GM12878 (cell line): ENCODE measurements around the gene UTF1.

Experiments
- CEBPB ChIP-seq, 2 experiments: fragments of 150-350 bp in 1 of 2; IDR thresholded peaks; 2 replicates each; pipeline ENCODE4 v1.6.1; 2012 to 2014; ENCODE audit warnings: low read depth in 2 of 2, low read length in 2 of 2, borderline replicate concordance in 1 of 2, inconsistent platforms in 1 of 2
- EP300 ChIP-seq, 2 experiments: fragments of 150-350 bp in 1 of 2; IDR thresholded peaks; 2 replicates each; pipeline ENCODE4 v1.6.1; 2011 to 2012; ENCODE audit warnings: low read depth in 2 of 2, low read length in 2 of 2, borderline replicate concordance in 1 of 2, improper control_type of control experiment in 1 of 2, inconsistent platforms in 1 of 2; ENCODE audit not compliant: control insufficient read depth in 1 of 2
- EZH2 ChIP-seq: IDR thresholded peaks from 2 replicates; pipeline ENCODE4 v1.6.1; 2012; ENCODE audit warnings: low read depth, mild to moderate bottlenecking, control low read depth, inconsistent platforms, low read length, borderline replicate concordance; ENCODE audit not compliant: control insufficient read depth
- POLR2A ChIP-seq: IDR thresholded peaks from 2 replicates; pipeline ENCODE4 v1.6.1; 2011; ENCODE audit warnings: low read depth, mild to moderate bottlenecking, low read length
- RFX5 ChIP-seq: IDR thresholded peaks from 2 replicates; pipeline ENCODE4 v1.6.1; 2011; ENCODE audit warnings: low read depth, low read length, improper control_type of control experiment
- SIN3A ChIP-seq: IDR thresholded peaks from 2 replicates; pipeline ENCODE4 v1.6.1; 2012; ENCODE audit warnings: low read depth, low read length, improper control_type of control experiment
- SP1 ChIP-seq: IDR thresholded peaks from one replicate; pipeline ENCODE4 v1.6.1; 2011; ENCODE audit warnings: low read depth, low read length
- SRF ChIP-seq, 2 experiments: IDR thresholded peaks; 2 replicates each; pipeline ENCODE4 v1.6.1; 2011; ENCODE audit warnings: low read depth in 2 of 2, low read length in 2 of 2, mild to moderate bottlenecking in 1 of 2, moderate library complexity in 1 of 2
- SUZ12 ChIP-seq: fragments of 200-600 bp; sonication (generic); IDR thresholded peaks from one replicate; pipeline ENCODE4 v1.6.1; 2018; ENCODE audit warnings: antibody characterized with exemption, mild to moderate bottlenecking; ENCODE audit not compliant: unreplicated experiment
- TAF1 ChIP-seq: IDR thresholded peaks from 2 replicates; pipeline ENCODE4 v1.6.1; 2011; ENCODE audit warnings: mild to moderate bottlenecking, low read depth, low read length, borderline replicate concordance
- TF ChIP-seq, protein P1 (sequence below), 3 experiments: IDR thresholded peaks in 2 of 3; conservative IDR thresholded peaks in 1 of 3; 2 replicates each; pipeline ENCODE4 v1.5.1; 2011; ENCODE audit warnings: low read depth in 3 of 3, low read length in 3 of 3, mild to moderate bottlenecking in 3 of 3, control low read depth in 2 of 3, moderate library complexity in 2 of 3, inconsistent platforms in 1 of 3, mixed read lengths in 1 of 3; ENCODE audit not compliant: control insufficient read depth in 2 of 3, insufficient read depth in 1 of 3; ENCODE audit errors: extremely low read depth in 1 of 3
- TF ChIP-seq, protein P2 (sequence below): IDR thresholded peaks from 2 replicates; pipeline ENCODE4 v1.6.1; 2012; ENCODE audit warnings: low read depth, low read length, improper control_type of control experiment

DNA sequence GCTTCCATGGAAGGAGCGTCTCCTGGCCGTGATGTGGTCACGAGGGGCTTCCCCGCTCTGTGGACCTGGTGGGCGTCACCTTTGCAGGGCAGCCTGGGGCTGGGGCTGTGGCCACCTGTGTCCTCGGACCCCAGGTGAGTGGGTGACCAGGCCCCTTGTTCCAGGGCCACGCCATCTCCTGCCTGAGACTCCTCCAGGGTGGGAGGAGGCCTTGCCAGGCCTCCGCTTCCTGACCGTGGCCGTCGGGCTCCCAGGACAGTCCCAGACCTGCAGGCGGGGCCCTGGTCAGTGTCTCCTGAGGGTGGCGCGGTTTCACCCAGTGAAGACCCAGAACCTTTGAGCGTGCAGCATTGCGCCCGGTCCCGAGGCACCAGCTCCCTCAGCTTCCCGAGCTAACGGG is 20.4 kb upstream of the UTF1 start:
- TF ChIP-seq EZH2 (no peak), EP300 (IDR thresholded peaks at IDR 0.05; ENCODE audit: borderline replicate concordance in 1 of 2, control insufficient read depth in 1 of 2, low read depth in 2 of 2, low read length in 2 of 2) (no peak), TAF1 (no peak), SRF (IDR thresholded peaks at IDR 0.05; ENCODE audit: low read depth in 2 of 2, low read length in 2 of 2) (no peak), POLR2A (no peak), SUZ12 (no peak), RFX5 (no peak), SIN3A (no peak), CEBPB (IDR thresholded peaks at IDR 0.05; ENCODE audit: borderline replicate concordance in 1 of 2, low read depth in 2 of 2, low read length in 2 of 2) (no peak), SP1 (no peak)
- TF ChIP-seq, protein P1, sequence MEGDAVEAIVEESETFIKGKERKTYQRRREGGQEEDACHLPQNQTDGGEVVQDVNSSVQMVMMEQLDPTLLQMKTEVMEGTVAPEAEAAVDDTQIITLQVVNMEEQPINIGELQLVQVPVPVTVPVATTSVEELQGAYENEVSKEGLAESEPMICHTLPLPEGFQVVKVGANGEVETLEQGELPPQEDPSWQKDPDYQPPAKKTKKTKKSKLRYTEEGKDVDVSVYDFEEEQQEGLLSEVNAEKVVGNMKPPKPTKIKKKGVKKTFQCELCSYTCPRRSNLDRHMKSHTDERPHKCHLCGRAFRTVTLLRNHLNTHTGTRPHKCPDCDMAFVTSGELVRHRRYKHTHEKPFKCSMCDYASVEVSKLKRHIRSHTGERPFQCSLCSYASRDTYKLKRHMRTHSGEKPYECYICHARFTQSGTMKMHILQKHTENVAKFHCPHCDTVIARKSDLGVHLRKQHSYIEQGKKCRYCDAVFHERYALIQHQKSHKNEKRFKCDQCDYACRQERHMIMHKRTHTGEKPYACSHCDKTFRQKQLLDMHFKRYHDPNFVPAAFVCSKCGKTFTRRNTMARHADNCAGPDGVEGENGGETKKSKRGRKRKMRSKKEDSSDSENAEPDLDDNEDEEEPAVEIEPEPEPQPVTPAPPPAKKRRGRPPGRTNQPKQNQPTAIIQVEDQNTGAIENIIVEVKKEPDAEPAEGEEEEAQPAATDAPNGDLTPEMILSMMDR (IDR thresholded peaks at IDR 0.05 in 2 of 3, conservative IDR thresholded peaks at IDR 0.05 in 1 of 3; ENCODE audit: control insufficient read depth in 2 of 3, extremely low read depth in 1 of 3, insufficient read depth in 1 of 3, low read depth in 3 of 3, low read length in 3 of 3): no peak
- TF ChIP-seq, protein P2, sequence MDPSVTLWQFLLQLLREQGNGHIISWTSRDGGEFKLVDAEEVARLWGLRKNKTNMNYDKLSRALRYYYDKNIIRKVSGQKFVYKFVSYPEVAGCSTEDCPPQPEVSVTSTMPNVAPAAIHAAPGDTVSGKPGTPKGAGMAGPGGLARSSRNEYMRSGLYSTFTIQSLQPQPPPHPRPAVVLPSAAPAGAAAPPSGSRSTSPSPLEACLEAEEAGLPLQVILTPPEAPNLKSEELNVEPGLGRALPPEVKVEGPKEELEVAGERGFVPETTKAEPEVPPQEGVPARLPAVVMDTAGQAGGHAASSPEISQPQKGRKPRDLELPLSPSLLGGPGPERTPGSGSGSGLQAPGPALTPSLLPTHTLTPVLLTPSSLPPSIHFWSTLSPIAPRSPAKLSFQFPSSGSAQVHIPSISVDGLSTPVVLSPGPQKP: no peak
